Thyroid gland (tissue), 4 donors: ENCODE data around the gene ARHGEF28.

ENCODE experiments used
- POLR2A ChIP-seq, 2 donors: fragments of 450-650 bp; IDR thresholded peaks; one replicate each; pipeline ENCODE4 v1.6.1; 2017; ENCODE audit warnings: antibody characterized with exemption in 2 of 2, mild to moderate bottlenecking in 2 of 2, moderate library complexity in 1 of 2
- TF ChIP-seq, protein P1 (sequence below), 6 experiments: fragments of 200-600 bp in 3 of 6; fragments of 450-650 bp in 3 of 6; sonication (generic) in 3 of 6; IDR thresholded peaks; one replicate each; pipeline ENCODE4 v1.5.1; 2016 to 2019; ENCODE audit warnings: antibody characterized with exemption in 6 of 6, mild to moderate bottlenecking in 2 of 6, inconsistent platforms in 1 of 6, moderate library complexity in 1 of 6

GRCh38 chr5:73702534-73702933 is 76.5 kb downstream of the ARHGEF28 start:
- TF ChIP-seq, protein P1, sequence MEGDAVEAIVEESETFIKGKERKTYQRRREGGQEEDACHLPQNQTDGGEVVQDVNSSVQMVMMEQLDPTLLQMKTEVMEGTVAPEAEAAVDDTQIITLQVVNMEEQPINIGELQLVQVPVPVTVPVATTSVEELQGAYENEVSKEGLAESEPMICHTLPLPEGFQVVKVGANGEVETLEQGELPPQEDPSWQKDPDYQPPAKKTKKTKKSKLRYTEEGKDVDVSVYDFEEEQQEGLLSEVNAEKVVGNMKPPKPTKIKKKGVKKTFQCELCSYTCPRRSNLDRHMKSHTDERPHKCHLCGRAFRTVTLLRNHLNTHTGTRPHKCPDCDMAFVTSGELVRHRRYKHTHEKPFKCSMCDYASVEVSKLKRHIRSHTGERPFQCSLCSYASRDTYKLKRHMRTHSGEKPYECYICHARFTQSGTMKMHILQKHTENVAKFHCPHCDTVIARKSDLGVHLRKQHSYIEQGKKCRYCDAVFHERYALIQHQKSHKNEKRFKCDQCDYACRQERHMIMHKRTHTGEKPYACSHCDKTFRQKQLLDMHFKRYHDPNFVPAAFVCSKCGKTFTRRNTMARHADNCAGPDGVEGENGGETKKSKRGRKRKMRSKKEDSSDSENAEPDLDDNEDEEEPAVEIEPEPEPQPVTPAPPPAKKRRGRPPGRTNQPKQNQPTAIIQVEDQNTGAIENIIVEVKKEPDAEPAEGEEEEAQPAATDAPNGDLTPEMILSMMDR (IDR thresholded peaks at IDR 0.05) = no peak
- no peak for TF ChIP-seq POLR2A (IDR thresholded peaks at IDR 0.05)
